ENCODE measurements around the gene STK32C. TPM values are rescaled to one million over a fixed set of nuclear protein-coding genes. Genes with fewer than 3 reads are reported as not detected.

The STK32C gene
- total and polyA plus RNA-seq, 2 of the 4 experiments (the other 2 are of a cell fraction): 5.0 to 8.3 TPM

DNA sequence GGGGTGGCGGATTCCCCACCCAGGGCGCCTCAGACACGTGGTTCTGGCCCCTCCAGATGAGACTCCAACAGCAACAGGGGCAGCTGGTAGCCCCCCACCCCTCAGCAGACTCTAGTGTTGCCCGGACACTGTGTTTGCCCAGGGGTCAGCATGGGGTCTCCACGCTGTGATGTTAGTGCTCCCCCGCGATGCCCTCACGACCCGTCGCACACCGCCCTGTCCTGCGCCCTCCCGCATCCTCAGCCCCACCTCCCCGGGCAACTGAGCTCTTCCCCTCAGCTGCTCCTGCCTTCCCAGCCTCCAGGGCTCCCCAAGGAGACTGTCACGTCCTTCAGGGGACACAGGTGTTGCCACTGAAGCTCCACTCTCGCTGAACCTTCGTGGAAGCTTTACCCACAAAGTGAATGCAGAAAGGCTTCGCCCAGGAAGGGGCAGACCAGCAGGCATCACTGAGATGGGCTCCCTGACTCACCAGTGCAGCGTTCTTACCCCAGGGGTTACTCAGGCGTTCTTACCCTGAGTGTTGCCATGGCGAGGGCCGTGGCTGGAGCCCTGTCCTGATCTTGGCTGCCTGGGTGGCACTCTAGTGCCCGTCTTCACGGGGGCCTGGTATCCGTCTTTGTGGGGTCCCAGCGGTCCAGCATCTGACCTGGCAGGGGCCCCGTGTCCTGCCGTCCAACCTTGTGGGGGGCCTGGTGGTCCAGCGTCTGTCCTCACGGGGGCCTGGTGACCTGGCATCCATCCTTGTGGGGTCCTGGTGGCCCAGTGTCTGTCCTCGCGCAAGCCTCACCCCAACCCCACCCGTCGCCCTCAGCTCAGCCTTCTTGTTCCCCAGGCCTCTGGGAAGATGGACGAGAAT, 106.4 kb downstream of the STK32C start (continued):
- TF ChIP-seq CTCF (conservative IDR thresholded peaks at IDR 0.05; ENCODE audit: low read depth, low read length) (no peak), USF2 (IDR thresholded peaks at IDR 0.05; ENCODE audit: low read depth, low read length) (no peak), MXI1 (IDR thresholded peaks at IDR 0.05; ENCODE audit: borderline replicate concordance, low read depth, low read length) (no peak)
